GM21447 (cell line): Measurements from ENCODE around the gene RIMBP2.

Source experiments
- ATAC-seq: cut with Tn5 transposase; IDR thresholded peaks from one replicate; pipeline ENCODE4 v1.9.1; 2021; ENCODE audit not compliant: unreplicated experiment

The RIMBP2 gene

DNA sequence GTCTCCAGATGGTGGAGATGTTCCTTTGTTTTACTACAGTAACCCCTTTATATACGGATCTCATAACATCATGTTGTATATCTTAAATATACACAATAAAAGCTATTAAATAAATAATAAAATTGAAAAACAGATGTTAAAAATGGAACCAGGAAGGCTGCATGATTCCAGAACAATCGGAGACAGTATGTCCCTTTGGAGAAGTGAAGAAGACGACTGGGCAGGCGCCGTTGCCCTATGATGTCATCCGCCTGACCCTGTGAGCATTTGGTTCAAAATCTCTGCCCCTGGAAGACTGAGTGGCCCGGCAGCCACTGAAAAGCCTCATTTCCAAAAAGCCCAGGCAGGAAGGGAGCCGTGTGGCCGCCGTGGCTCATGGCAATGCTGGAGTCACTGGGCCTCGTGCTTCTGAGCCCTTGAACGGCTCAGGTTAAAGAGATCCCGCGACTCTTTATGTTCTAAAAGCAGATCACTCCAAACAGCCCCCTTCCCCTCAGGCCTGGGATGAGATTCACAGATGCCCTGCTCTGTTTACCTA is 30.8 kb downstream of the RIMBP2 start:
- no peak for ATAC-seq

DNA sequence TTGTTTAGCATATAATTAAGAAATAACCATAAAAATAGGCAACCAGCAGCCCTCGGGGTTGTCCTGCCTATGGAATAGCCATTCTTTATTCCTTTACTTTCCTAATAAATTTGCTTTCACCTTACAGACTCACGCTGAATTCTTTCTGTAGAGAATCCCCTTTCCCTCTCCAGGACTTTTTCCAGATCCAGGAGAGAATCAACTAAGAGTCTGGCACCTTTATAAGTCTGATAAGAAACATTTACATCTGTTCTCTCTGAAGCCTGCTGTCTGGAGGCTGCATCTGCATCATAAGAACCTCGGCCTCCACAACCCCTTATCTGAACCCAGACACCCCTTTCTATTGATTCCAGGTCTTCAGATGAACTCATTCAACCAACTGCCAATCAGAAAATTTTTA is 32.3 kb downstream of the RIMBP2 start:
- no peak for ATAC-seq

DNA sequence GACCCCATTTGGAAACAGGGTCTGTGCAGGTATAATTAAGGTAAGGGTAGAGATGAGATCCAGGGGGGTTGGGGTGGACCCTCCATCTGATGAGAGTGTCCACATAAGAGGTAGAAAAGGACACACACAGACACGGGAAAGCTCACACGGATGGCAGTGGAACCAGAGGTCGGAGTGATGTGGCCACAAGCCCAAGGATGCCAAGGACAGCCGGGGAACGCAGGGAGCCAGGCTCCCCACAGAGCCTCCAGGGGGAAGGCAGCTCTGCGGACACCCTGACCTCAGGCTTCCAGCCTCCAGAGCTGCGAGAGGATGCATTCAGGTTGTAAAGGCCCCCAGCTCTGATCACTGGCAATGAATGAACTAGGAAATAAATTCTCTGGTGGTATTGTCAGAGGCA is 33.0 kb downstream of the RIMBP2 start:
- no peak for ATAC-seq

DNA sequence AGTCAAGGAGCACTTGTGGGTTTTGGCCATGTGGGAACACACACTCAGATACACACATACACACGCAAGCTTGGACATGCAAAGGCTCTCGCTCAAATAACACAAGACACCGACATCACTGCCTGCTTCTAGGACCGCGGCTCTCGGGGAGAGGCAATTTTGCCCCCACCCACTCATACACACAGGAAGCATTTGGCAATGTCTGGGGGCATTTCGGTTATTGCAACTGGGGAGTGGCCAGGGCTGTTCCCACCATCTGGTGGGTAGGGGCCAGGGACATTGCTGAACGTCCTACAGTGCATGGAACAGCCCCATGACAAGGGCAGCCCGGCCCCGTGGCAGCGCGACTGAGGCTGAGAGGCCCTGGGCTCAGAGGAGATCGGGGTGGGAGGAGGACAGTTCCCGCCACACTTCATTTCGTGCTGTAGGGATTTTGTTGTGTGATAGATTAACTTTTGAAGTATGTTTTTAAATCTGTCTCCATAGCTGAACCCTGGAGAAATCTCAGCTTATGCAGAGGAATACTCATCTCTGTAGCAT is 35.6 kb downstream of the RIMBP2 start:
- ATAC-seq = no peak

DNA sequence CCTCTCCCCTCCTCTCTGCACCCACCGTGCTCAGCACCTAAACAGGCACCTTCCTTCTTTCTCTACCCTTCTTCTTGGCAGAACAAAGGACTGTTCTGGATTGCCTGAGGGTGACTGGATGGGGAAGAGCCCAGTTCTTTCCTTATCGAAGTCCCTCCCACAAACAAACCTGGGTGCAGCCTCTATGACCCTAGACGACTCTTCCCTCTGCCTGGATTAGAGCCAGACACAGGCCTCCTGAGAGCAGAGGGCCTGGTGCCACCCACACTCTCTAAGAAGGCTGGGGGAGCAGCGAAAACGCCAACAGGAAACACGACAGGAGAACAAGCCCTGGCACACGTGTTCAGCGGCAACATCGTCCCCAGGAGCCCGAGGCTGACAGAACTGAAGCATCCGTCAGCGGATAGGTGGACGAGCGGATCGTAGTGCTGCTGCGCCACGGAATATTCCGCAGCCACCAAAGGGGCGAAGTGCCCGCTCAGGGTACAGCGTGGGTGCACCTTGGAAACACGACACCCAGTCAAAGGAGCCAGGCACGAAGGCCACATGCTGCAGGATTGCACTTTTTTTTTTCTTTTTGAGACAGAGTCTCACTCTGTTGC is 38.0 kb downstream of the RIMBP2 start:
- ATAC-seq = no peak

DNA sequence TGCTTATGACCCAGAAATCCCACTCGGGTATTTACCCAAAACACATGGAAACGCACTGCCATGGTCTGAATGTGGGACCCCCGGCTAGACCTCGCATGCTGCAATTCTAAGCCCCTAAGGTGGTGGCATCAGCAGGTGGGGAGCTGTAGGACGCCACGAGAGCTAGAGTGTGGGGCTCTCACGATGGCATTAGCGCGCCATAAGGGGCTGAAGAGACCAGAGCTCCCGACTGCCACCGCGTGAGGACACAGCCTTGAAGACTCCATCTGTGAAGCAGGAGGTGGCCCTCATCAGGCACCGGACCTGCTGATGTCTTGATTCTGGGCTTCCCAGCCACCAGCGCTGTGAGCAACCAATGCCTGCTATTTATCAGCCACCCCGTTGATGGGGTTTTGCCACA is 40.3 kb downstream of the RIMBP2 start:
- ATAC-seq = no peak

DNA sequence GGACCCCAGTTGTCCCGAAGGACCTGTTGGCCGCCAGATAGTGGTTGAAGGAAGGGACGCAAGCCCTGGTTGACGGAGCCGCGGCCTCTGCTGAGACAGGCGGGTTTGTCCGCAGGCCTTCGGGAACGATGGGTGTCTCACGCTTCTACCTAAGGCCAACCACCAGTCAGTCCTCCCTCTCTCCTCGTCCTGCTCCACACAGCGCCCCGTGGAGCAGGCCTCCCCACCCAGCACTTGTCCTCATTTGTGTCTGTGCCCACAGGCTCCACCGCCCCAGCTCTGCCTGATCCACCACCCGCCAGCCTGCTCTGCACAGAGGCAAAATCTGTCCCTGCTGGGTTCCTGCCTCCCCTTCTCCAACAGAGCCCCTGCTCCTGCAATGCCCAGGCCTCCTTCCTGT is 41.0 kb downstream of the RIMBP2 start:
- no peak for ATAC-seq

DNA sequence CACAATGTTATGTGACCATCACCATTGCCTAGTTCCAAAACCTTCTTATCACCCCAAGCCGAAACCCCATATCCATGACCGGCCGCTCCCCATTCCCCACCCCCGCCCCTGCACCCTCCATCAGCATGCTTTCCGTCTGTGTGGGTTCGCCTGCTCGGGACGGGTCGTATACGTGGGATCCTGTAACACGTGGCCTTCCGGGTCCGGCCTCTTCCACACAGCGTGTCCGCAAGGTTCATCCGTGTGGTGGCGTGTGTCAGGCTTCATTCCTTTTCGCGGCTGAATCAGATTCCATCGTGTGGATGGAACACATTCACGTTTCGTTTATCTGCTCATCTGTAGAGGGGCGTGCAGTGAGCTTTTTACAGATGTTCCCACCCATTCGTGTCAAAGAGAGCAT is 41.4 kb downstream of the RIMBP2 start:
- ATAC-seq = no peak

DNA sequence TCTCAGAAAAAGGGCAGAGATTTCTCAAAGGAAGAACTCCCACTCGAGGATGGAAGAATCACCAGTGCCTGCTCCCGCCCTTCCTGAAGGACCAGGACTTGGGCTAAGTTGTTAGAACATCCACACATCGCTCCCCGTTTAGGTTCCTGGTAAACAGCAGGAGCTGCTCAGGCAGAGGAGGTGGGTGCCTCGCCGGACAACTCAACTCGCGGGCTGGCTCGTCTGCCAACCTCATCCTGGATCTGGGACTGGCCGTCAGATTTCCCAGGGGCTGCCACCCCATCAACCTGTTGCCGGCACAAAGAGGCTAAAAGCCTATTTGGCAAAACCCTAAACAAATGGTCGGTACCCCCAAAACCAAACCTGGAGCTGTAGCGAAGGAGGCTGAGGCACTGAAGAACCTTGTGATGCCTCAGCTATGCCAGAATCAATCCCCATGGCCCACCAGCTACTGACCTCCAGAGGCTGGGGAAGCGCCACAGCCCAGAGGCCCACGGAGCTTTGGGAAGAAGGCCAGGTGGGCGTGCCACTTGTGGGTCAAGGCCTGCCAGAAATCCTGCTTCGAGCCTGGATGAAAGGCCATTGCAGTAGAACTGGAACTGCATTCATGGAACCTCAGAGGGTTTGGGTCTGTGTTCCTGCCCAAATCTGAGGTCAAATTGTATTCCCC is 42.9 kb downstream of the RIMBP2 start:
- no peak for ATAC-seq

DNA sequence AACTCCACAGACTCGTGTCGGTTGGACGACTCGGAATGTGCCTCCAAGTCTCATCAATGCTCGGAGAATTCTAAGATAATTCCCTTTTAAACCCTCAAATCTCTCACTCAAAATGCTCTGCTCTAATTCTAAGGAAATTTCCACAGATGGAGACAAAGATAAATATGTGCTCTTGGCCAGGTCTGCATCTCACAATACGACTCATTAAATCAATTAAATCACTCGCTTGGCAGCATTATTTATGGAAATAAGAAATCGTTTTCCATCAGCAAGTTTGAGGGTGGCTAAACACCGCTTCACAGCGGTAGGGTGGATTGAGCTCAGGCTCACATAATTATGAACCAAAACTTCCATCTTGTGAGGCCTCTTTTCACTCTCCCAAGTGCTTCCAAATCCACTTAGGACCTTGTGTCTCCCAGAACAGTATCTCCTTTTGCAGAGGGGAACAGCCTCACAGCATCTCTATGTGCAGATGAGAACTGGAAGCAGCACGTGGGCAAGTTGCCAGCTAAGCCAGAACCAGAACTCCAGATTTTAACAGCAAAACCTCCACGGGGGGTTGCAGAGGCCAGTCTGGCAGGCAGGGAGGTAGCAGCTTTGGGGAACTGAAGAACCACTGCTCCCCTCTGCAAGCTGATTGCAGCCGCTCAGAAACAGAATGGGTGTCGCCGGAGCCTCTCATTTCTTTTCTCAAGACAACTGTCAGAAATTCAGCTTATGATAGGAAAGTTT is 43.8 kb downstream of the RIMBP2 start:
- no peak for ATAC-seq

DNA sequence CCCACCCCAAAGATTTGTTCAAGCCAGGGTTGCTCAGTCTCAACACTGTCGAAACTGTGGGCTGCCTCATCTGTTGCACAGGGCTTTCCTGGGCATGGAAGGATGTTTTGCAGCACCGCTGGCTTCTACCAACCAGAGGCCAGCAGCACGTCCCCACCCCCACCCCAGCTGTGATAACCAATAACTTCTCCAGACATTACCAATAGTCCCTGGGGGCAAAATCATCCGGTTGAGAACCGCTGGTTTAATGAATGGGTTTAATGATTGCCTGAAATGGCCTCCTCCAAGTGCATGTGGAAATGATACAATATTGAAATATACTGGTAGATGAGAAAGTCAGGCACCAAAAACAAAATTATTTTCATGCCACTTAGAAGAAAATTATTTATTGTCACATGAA is 44.5 kb downstream of the RIMBP2 start:
- no peak for ATAC-seq

DNA sequence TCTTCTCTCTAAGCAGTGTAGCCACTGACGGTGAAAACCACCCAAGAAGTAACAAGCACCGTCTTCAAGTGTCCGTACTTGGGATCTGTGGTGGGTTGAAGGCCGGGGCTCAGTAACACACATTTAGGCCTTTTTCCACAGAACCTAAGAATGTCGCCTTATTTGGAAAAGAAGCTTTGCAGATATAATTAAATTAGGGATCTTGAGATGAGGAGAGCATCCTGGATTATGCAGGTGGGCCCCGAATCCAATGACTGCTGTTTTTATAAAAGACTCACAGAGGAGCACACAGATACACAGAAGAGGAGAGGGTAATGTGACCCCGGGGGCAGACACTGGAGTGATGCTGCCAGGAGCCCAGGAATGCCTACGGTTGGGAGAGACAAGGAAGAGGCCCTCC is 46.3 kb downstream of the RIMBP2 start:
- no peak for ATAC-seq

DNA sequence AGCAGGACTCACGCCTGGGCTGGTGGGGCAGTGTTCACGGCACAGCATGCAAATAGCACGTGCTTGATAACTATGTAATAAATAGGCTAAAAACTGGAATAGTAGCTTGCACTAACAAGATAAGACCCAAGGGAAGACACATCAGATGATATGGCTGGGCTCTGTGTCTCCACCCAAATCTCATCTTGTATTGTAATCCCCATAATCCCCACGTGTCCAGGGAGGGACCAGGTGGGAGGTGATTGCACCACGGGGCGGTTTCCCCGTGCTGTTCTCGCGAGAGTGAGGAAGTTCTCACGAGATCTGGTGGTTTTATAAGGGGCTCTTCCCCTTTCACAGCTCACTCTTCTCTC is 46.9 kb downstream of the RIMBP2 start:
- no peak for ATAC-seq

DNA sequence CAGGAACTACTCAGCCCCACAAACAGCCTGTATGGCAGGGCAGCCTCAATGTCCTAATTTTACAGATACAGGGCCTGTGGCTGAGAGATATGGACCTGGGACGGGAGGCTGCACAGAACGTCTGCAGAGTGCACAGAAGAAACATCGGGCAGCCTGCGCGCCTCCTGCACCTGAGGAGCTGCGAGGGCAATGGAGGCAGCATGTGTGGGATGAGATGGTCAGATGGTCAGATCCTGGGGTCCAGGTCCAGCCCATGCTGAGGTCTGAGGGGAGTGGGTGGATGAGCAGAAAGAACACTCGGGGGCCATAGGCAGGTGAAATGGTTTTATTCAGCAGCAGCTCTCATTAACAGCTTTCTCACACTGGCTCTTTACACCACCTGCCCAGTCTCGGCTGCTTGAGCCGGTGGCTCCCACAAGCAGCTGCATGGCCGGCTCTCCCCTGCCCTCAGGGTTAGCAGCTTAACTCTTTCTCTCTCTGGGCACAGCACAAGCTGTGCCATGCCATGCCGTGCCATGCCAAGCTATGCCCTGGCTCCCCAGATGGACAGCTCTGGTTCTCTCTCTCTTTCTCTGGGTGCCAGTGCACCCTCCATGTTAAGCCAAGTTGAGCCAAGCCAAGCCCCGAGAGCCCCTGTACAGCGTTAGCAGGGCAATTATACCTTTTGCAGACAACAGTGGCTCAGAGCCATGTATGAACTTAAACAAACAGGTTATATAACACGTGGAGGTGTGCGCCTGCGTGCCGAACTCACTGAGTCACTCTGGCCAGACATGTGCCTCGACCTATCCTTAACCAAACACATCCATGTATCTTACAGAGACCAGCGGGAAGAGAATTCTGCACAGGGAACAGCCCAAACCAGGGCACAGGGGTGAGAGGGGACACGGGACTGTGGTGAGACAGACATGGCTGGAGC is 47.6 kb downstream of the RIMBP2 start:
- no peak for ATAC-seq

DNA sequence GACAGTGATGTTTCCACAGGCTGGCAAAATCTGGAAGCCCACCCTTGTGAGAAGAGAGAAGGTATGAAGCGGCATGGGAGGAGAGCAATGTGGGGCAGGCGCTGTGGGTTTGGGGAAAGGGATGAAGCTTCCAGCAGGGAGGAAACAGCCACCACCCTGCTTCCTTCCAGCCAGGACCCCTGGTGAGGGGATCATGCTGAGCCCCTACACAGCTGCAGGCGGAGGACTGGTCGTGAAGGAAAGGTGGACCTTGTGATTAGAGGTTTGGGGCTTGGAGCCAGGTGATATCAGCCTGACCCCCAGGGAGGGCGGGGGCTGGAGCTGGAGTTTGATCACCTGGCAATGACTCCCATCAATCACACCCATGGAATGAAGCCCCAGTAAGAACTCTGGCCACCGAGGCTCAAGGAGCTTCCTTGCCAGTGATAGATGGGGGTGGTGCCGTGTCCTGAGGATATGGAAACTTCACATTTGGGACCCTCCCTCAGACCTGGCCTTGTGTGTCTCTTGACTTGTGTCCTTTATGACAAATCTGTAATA is 48.6 kb downstream of the RIMBP2 start:
- no peak for ATAC-seq

DNA sequence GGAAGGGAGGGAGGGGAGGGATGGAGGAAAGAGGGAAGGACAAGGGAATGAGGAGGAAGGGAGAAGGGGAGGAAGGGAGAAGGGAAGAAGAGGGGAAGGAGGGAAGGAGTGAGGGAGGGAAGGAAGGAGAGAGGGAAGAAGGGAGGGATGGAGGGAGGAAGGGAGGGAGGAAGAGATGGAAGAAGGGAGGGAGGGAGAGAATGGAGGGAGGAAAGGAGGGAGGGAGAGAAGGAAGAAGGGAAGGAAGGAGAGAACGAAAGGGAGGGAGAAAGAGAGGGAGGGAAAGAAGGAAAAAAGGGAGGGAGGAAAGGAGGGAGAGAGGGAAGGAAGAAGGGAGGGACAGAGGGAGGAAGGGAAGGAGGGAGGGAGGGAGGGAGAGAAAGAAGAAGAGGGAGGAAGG is 49.5 kb downstream of the RIMBP2 start:
- no peak for ATAC-seq

DNA sequence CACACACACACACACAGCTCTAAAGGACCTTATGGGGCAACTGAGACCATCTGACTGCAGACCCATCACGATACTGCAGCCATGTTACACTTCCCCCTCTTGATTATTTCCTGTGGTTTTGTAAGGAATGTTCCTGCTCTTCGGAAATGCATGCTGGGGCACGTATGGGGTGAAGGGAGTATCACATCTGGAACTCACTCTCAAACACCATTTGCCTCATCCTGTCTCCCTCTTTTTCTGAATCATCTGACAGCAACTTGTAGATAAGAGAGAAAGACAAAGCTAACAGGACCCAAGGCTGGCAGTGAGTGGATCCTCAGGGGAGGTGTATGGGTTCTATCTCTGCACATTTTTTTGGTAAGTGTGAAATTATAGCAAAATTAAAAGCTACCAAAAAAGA is 50.3 kb downstream of the RIMBP2 start:
- no peak for ATAC-seq

DNA sequence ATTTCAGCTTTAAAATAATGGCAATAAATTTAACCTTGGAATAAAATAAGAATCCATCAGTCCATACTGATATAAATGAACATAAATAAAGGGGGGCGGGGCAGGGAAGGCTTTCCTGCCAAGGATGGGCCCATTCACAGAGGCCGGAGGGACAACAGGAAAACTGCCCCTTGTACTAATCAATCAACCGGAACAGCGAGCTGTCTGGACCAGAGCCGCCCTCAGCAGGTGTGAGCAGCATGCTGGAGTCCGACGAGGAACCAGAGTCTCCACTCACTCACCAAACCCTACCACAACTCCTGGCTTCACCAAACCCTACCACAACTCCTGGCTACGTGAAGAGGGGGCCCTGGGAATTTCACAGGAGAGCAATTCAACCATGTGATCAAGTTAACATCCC is 51.3 kb downstream of the RIMBP2 start:
- no peak for ATAC-seq

DNA sequence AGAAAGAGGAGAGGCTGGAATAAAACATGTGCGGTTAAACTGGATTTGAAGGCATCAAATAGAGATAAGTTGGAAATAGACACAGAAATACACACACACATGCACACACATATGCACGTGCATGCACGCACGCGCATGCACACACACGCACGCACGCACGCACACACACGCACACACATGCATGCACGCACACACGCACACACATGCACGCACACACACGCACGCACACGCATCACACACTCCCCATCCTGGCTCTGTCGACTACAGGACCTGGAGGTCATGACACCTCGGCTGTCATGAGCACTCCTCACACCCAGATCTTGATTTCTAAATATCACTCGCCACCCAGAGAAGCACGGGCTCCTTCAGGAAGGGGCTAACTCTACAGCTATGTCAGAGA is 51.8 kb downstream of the RIMBP2 start:
- ATAC-seq = no peak

DNA sequence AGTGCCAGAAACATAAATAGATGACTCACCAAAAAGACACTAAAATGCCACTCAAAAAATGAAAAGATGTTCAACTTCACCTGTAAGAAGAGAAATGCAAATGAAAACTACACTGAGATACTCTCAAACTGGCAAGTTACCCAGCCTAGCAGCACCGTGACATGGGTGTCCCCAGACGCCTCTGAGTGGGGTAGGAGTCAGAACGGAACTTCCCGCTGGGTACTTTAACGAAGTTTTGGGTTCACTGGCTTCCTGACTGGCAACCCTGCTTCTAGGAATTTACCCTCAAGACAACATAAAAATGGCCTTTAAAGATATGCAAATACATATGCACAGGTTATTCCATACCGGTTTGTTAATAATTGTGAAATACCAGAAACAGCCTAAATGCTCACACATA is 52.6 kb downstream of the RIMBP2 start:
- ATAC-seq = no peak
